ENCODE data around the gene CTLA4. TPM values are rescaled to one million over a fixed set of nuclear protein-coding genes. Genes with fewer than 3 reads are reported as not detected.

Gene CTLA4
- total RNA-seq, 3 donors from 2014 or later = 0.14 to 0.96 (median 0.51) TPM

- DNase-seq (peak in 1 of 3 donors; percentile 51), ATAC-seq (peak; percentile 58)
- H3K4me1 ChIP-seq (ENCODE audit: low read depth) = no peaks in the 10 kb centered on the region
- no peak overlapping the region for H3K4me3 ChIP-seq
- TF ChIP-seq CTCF (IDR thresholded peaks at IDR 0.05) = no peak
- intact Hi-C loops (cut with DNase I, micrococcal nuclease) = no loop called here
- H3K9me3 ChIP-seq = no peaks in the 10 kb centered on the region
- no peaks in the 10 kb centered on the region for H3K36me3 ChIP-seq (ENCODE audit: low read depth)
Observed at GRCh38 chr2:203869223-203870042, 1.9 kb downstream of the CTLA4 start.

- DNase-seq = peak in 1 of 3 donors; percentile 49
- H3K9me3 ChIP-seq = no peaks in the 10 kb centered on the region
- no peak overlapping the region for H3K4me3 ChIP-seq
- no peak for TF ChIP-seq CTCF (IDR thresholded peaks at IDR 0.05)
- intact Hi-C loops (cut with DNase I, micrococcal nuclease) = no loop called here
- ATAC-seq = no peak
- no peaks in the 10 kb centered on the region for H3K4me1 ChIP-seq (ENCODE audit: low read depth)
- no peaks in the 10 kb centered on the region for H3K36me3 ChIP-seq (ENCODE audit: low read depth)
Observed at GRCh38 chr2:203870481-203870880, 2.9 kb downstream of the CTLA4 start.

GRCh38 chr2:203870941-203871340, 3.4 kb downstream of the CTLA4 start:
- DNase-seq (no peak), ATAC-seq (no peak)
- no peaks in the 10 kb centered on the region for H3K36me3 ChIP-seq (ENCODE audit: low read depth)
- intact Hi-C loops (cut with DNase I, micrococcal nuclease) = no loop called here
- H3K4me3 ChIP-seq = no peak overlapping the region
- H3K9me3 ChIP-seq = no peaks in the 10 kb centered on the region
- no peaks in the 10 kb centered on the region for H3K4me1 ChIP-seq (ENCODE audit: low read depth)
- no peak for TF ChIP-seq CTCF (IDR thresholded peaks at IDR 0.05)

GRCh38 chr2:203871371-203871983, 3.9 kb downstream of the CTLA4 start:
- H3K4me1 ChIP-seq (ENCODE audit: low read depth) = no peaks in the 10 kb centered on the region
- no peaks in the 10 kb centered on the region for H3K9me3 ChIP-seq
- peak; percentile 17 for ATAC-seq
- intact Hi-C loops (cut with DNase I, micrococcal nuclease) = no loop called here
- H3K4me3 ChIP-seq = no peak overlapping the region
- DNase-seq = no peak
- no peak for TF ChIP-seq CTCF (IDR thresholded peaks at IDR 0.05)
- H3K36me3 ChIP-seq (ENCODE audit: low read depth) = no peaks in the 10 kb centered on the region

GRCh38 chr2:203873461-203873860, 5.9 kb downstream of the CTLA4 start:
- DNase-seq (no peak), ATAC-seq (no peak)
- Histone ChIP-seq H3K9me3 (no peaks in the 10 kb centered on the region), H3K36me3 (ENCODE audit: low read depth) (no peaks in the 10 kb centered on the region), H3K4me3 (no peak overlapping the region), H3K4me1 (ENCODE audit: low read depth) (no peaks in the 10 kb centered on the region)
- intact Hi-C loops (cut with DNase I, micrococcal nuclease) = no loop called here
- no peak for TF ChIP-seq CTCF (IDR thresholded peaks at IDR 0.05)

Measured in mucosa of descending colon (tissue), 3 donors.